ENCODE results near the gene VEZT.

DNA sequence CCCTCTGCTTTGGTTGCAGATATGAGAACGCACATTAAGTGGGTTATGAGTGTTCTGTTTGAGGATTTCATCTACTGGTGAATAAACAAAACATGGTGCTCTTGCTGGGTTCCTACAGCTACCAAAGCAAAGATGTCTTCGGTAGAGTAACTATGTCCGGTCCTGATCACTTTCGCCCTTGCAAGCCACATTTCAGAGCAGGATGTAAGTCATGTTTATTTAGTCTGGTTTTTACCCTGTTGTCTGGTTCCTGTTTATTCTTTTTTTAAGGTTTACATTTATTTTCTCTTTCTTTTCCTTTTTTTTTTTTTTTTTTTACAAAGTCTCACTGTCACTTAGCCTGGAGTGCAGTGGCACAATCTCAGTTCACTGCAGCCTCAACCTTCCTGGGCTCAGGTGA lies 99.2 kb downstream of the VEZT start:
- TF ChIP-seq EZH2 (IDR thresholded peaks at IDR 0.05; ENCODE audit: borderline replicate concordance, low read length): no peak
- TF ChIP-seq, protein P1, sequence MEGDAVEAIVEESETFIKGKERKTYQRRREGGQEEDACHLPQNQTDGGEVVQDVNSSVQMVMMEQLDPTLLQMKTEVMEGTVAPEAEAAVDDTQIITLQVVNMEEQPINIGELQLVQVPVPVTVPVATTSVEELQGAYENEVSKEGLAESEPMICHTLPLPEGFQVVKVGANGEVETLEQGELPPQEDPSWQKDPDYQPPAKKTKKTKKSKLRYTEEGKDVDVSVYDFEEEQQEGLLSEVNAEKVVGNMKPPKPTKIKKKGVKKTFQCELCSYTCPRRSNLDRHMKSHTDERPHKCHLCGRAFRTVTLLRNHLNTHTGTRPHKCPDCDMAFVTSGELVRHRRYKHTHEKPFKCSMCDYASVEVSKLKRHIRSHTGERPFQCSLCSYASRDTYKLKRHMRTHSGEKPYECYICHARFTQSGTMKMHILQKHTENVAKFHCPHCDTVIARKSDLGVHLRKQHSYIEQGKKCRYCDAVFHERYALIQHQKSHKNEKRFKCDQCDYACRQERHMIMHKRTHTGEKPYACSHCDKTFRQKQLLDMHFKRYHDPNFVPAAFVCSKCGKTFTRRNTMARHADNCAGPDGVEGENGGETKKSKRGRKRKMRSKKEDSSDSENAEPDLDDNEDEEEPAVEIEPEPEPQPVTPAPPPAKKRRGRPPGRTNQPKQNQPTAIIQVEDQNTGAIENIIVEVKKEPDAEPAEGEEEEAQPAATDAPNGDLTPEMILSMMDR (IDR thresholded peaks at IDR 0.05; ENCODE audit: low read length): no peak

All from OCI-LY1 (cell line).